ENCODE results near the gene TOP2A.

GRCh38 chr17:40351359-40352236 lies 66.1 kb downstream of the TOP2A start:
- TF ChIP-seq CBFA2T3 (IDR thresholded peaks at IDR 0.05), result no peak
- no peak for TF ChIP-seq REST (IDR thresholded peaks at IDR 0.05; ENCODE audit: borderline replicate concordance)
- TF ChIP-seq REST (CRISPR knock-in tag; IDR thresholded peaks at IDR 0.05; ENCODE audit: low read depth), result no peak
- no peak for TF ChIP-seq E2F5 (CRISPR knock-in tag; IDR thresholded peaks at IDR 0.05)
- TF ChIP-seq JUN (IDR thresholded peaks at IDR 0.05; ENCODE audit: borderline replicate concordance, low read depth, low read length), result no peak
- TF ChIP-seq JUN (CRISPR knock-in tag; IDR thresholded peaks at IDR 0.05; ENCODE audit: borderline replicate concordance), result no peak
- TF ChIP-seq VEZF1 (CRISPR knock-in tag; IDR thresholded peaks at IDR 0.05), result no peak
- no peak for TF ChIP-seq L3MBTL2 (IDR thresholded peaks at IDR 0.05)
- TF ChIP-seq ZNF311 (CRISPR knock-in tag; IDR thresholded peaks at IDR 0.05), result no peak
- no peak for TF ChIP-seq DPF2 (IDR thresholded peaks at IDR 0.05)
- no peak for TF ChIP-seq GATAD2B (IDR thresholded peaks at IDR 0.05; ENCODE audit: borderline replicate concordance)
- no peak for TF ChIP-seq ZNF589 (CRISPR knock-in tag; IDR thresholded peaks at IDR 0.05; ENCODE audit: low read depth)
